Vein endothelial cell (primary cell): Measurements from ENCODE around the gene RPS6KA4. TPM values are rescaled to one million over a fixed set of nuclear protein-coding genes. Genes with fewer than 3 reads are reported as not detected.

Source experiments
- small RNA-seq: library from RNA; depleted of rRNA; stranded (forward); fragments of <200 nt; gene quantifications from one replicate; pipeline ENCODE3, GENCODE V24; 2012
- total RNA-seq: library from RNA; depleted of rRNA; stranded (reverse); fragments of >200 nt; gene quantifications from 2 replicates; pipeline ENCODE4 v1.2.3, GENCODE V29; 2012

RPS6KA4 gene
- 44.4 and 52.3 TPM in 2 replicates for total RNA-seq

DNA sequence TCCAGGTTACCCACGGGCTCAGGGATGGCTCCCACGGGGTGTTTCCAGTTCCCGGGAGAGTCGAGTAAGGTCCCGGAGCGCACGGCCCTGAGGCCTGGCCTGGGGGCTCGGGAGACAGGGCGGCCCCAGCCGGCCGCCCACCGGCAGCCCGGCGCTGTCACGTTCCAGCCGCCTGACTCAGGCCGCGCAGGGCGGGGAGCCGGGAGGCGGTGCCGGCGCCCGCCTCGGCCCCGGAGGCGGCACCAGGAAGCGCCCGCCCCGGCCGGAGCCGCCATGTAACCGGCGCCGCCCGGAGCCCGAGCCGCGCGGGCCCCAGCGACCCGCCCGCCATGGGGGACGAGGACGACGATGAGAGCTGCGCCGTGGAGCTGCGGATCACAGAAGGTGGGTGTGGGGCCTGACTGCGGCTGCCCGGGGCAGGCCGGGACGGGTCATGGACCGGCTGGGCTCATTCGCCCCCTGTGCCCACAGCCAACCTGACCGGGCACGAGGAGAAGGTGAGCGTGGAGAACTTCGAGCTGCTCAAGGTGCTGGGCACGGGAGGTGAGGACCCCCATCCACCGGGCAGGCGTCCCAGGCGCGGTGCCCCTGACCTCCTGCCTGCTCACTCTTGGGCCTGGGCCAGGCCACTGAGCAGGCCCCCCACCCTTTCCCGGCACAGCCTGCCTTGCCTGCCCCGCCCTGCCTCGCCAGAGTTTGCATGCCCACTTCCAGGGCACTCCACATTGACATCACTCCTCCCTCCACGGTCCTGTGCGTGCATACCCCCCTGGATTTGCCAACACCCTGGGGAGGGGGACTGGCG, at the start of gene RPS6KA4:
Gene RPS6KA4 (plus strand): TSS at position 256 of the 805 bp plus-strand sequence. CDS start 74 bp downstream, at position 330.

DNA sequence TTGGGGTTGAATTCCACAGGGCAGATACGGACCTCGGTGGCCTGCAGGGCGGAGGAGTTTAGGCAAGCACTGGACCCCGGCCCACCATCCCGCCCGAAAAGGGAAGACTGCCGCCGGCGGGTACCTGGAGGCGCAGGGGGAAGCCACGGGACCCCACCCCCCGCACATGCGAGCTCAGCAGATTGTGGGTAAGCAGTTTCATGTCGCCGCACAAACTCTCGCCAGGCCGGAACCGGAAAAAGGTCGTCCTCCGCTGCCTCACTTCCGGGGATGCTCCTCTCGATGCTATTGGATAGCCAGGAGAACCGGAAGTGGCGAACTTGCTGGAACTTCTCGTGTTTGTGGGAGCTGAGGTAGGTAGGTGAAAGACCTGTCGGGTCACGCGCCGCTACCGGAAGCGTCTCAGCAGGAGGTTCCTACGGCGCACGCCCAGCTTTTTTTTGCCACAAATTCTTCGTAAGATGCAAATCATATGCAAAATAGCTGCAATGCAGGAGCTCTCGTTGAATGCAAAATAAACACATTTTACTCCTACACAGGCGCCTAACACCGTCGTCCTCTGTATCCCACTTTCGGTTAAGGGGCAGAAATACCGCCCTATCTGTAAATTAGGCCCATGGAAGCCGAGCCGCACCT, 41.5 kb upstream of the RPS6KA4 start, which contains the start of gene TRMT112:
Gene TRMT112 (minus strand): TSS at position 235 of the 636 bp plus-strand sequence. CDS start 33 bp downstream, at position 202.

DNA sequence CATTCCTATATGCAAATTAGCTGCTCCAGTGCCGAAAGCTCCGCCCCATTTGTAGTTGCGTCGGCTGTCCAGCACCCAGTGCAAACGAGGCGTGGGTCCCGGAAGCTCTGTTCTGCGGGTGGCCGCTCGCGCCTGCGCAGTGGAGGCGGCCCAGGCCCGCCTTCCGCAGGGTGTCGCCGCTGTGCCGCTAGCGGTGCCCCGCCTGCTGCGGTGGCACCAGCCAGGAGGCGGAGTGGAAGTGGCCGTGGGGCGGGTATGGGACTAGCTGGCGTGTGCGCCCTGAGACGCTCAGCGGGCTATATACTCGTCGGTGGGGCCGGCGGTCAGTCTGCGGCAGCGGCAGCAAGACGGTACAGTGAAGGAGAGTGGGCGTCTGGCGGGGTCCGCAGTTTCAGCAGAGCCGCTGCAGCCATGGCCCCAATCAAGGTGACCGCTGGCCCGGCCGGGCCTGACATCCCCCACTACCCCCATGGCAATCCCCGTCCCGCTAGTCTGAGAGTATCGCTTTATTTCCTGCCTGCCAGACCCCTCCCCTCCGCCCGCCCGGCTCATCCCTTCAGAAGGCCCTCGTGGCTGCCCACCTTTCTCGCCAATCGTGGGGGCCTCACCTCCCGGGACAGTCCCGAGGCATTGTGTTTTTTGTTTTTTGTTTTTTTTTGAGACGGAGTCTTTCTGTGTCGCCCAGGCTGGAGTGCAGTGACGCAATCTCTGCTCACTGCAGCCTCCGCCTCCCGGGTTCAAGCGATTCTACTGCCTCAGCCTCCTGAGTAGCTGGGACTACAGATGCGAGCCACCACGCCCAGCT, 40.8 kb upstream of the RPS6KA4 start, which contains the start of gene PRDX5:
Gene PRDX5 (plus strand): TSS at position 161 of the 805 bp plus-strand sequence. CDS start 95 bp downstream, at position 256.

DNA sequence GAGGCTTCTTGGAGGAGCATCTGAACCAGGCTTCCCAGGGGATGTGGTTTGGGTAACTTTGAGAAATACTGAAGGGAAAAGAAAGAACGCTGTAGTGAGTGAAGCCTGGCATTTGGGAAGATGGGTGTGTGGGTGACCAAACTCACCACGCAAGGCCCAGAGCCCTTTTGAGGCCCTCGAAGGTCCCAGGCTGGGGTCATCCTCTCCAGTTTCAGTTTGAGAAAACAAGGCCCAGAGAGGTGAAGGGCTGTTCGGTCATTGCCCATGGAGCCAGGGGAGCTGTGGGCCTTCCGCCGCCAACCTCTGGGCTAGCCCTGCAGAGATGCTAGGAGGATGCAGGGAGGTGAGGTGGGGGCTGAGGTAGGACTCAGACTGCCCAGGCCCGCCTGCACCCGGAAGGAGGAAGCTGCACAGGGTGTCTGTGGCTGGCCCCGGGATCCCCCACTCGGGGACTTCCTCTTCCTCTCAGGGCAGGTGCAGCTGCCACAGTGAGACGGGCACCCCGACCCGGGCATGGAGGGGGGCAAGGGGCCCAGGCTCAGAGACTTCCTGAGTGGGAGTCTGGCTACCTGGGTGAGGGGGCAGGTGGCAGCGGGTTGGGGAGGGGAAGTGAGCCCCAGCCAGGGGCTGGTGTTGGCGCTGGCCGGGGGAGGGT, 19.1 kb upstream of the RPS6KA4 start, which contains the start of gene CCDC88B:
Gene CCDC88B (plus strand): TSS at position 451 of the 655 bp plus-strand sequence. CDS start 63 bp downstream, at position 514.

Small RNA genes within 50 kb of the gene (small RNA-seq; reads per million reads assigned to genes)
- gene MIR1237 = not detected
- not detected for gene MIR7155

Other genes starting within 250 kb of the RPS6KA4 start
- gene MACROD1, start 193.0 kb upstream of the RPS6KA4 start, total RNA-seq = 17.0 and 37.6 TPM in 2 replicates
- 212 and 271 TPM in 2 replicates for gene STIP1, start 173.0 kb upstream of the RPS6KA4 start, total RNA-seq
- 33.1 and 47.7 TPM in 2 replicates for gene FERMT3, start 152.4 kb upstream of the RPS6KA4 start, total RNA-seq
- gene TRPT1, start 133.0 kb upstream of the RPS6KA4 start, total RNA-seq = 29.9 and 43.1 TPM in 2 replicates
- 35.3 and 43.1 TPM in 2 replicates for gene NUDT22, start 132.9 kb upstream of the RPS6KA4 start, total RNA-seq
- gene DNAJC4, start 128.6 kb upstream of the RPS6KA4 start, total RNA-seq = 9.4 and 18.3 TPM in 2 replicates
- 12.5 and 23.2 TPM in 2 replicates for gene VEGFB, start 124.6 kb upstream of the RPS6KA4 start, total RNA-seq
- 27.3 and 30.7 TPM in 2 replicates for gene FKBP2, start 118.1 kb upstream of the RPS6KA4 start, total RNA-seq
- 256 and 260 TPM in 2 replicates for gene PPP1R14B, start 112.2 kb upstream of the RPS6KA4 start, total RNA-seq
- gene PLCB3, start 107.6 kb upstream of the RPS6KA4 start, total RNA-seq = 50.0 and 54.9 TPM in 2 replicates
- 59.6 and 75.5 TPM in 2 replicates for gene BAD, start 74.5 kb upstream of the RPS6KA4 start, total RNA-seq
- 15.5 and 16.3 TPM in 2 replicates for gene GPR137, start 73.3 kb upstream of the RPS6KA4 start, total RNA-seq
- 0.10 TPM in 1 of 2 replicates, not detected in the other for gene KCNK4, start 67.9 kb upstream of the RPS6KA4 start, total RNA-seq
- 0.38 TPM in 1 of 2 replicates, not detected in the other for gene CATSPERZ, start 58.8 kb upstream of the RPS6KA4 start, total RNA-seq
- 40.7 and 50.0 TPM in 2 replicates for gene ESRRA, start 53.6 kb upstream of the RPS6KA4 start, total RNA-seq
- gene TRMT112, start 41.6 kb upstream of the RPS6KA4 start, total RNA-seq = 124 and 155 TPM in 2 replicates
- 154 and 168 TPM in 2 replicates for gene PRDX5, start 41.0 kb upstream of the RPS6KA4 start, total RNA-seq
- 1.7 and 2.3 TPM in 2 replicates for gene CCDC88B, start 19.0 kb upstream of the RPS6KA4 start, total RNA-seq
- gene SLC22A11, start 196.8 kb downstream of the RPS6KA4 start, total RNA-seq = not detected in 2 replicates
- not detected in 2 replicates for gene SLC22A12, start 232.1 kb downstream of the RPS6KA4 start, total RNA-seq